Chondrocyte (in vitro differentiated cells): Measurements from ENCODE around the gene NLRC5. TPM values are rescaled to one million over a fixed set of nuclear protein-coding genes. Genes with fewer than 3 reads are reported as not detected.
"Not testable (repeated sequence)": the region's sequence is repeated elsewhere in the genome, so short reads cannot be mapped to it uniquely, and the experiment has no call there.

Experiments used
- DNase-seq: peaks from one replicate; pipeline ENCODE4 v3.0.0; 2021; ENCODE audit warnings: mixed read lengths, low spot score
- H3K27ac Mint-ChIP-seq: one replicate; pipeline ENCODE4 v1.8.0; 2021; ENCODE audit warnings: mild to moderate bottlenecking, moderate library complexity, mixed read lengths; ENCODE audit not compliant: unreplicated experiment
- H3K27me3 Mint-ChIP-seq: 2 replicates; pipeline ENCODE4 v1.8.0; 2021; ENCODE audit warnings: low read depth, mixed read lengths
- H3K36me3 Mint-ChIP-seq: 2 replicates; pipeline ENCODE4 v1.8.0; 2021; ENCODE audit warnings: low read depth, mixed read lengths
- H3K4me1 Mint-ChIP-seq: 2 replicates; pipeline ENCODE4 v1.8.0; 2021; ENCODE audit warnings: low read depth, mild to moderate bottlenecking, mixed read lengths
- H3K4me3 Mint-ChIP-seq: one replicate; pipeline ENCODE4 v1.8.0; 2021; ENCODE audit warnings: mild to moderate bottlenecking, moderate library complexity, mixed read lengths; ENCODE audit not compliant: unreplicated experiment
- H3K9me3 Mint-ChIP-seq: 2 replicates; pipeline ENCODE4 v1.8.0; 2021; ENCODE audit warnings: low read depth, mixed read lengths
- total RNA-seq: library from RNA; stranded (reverse); gene quantifications from 3 replicates; pipeline ENCODE4 v1.2.1, GENCODE V29; 2021
- TF ChIP-seq, protein P1 (sequence below): fragments of 200-600 bp; sonication (generic); IDR thresholded peaks from 2 replicates; pipeline ENCODE4 v1.5.0; 2021; ENCODE audit warnings: antibody characterized with exemption, mild to moderate bottlenecking, moderate library complexity

Gene NLRC5
- total RNA-seq, 1 donor from 2014 or later, result 6.3 TPM

DNA sequence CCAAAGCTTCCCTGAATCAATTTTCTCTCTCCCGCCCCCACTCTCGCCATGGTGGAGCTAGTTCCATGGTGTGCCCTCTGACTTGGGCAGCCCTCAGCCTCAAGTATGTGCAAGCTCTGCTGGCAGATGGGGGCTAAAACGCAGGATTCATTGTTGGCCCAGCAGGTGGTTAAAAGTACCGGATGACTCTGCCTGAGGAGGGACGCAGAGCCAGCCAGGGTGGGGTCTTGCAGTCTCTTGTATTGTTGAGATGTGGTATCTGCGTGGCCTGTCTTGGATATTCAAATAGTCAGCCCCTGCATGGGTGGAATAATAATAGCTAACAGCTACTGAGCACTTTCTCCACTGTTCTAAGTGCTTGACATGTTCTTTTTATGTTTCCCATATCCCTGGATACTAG lies 66.3 kb downstream of the NLRC5 start:
- Mint-ChIP-seq H3K4me1 (peaks cover 4% of the 10 kb centered on the region), H3K27ac (no peak overlapping the region), H3K4me3 (no peak overlapping the region), H3K36me3 (peaks cover 1% of the 10 kb centered on the region), H3K9me3 (no peaks in the 10 kb centered on the region), H3K27me3 (peaks cover 1% of the 10 kb centered on the region)
- DNase-seq, result no peak
- TF ChIP-seq, protein P1, sequence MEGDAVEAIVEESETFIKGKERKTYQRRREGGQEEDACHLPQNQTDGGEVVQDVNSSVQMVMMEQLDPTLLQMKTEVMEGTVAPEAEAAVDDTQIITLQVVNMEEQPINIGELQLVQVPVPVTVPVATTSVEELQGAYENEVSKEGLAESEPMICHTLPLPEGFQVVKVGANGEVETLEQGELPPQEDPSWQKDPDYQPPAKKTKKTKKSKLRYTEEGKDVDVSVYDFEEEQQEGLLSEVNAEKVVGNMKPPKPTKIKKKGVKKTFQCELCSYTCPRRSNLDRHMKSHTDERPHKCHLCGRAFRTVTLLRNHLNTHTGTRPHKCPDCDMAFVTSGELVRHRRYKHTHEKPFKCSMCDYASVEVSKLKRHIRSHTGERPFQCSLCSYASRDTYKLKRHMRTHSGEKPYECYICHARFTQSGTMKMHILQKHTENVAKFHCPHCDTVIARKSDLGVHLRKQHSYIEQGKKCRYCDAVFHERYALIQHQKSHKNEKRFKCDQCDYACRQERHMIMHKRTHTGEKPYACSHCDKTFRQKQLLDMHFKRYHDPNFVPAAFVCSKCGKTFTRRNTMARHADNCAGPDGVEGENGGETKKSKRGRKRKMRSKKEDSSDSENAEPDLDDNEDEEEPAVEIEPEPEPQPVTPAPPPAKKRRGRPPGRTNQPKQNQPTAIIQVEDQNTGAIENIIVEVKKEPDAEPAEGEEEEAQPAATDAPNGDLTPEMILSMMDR, result no peak

DNA sequence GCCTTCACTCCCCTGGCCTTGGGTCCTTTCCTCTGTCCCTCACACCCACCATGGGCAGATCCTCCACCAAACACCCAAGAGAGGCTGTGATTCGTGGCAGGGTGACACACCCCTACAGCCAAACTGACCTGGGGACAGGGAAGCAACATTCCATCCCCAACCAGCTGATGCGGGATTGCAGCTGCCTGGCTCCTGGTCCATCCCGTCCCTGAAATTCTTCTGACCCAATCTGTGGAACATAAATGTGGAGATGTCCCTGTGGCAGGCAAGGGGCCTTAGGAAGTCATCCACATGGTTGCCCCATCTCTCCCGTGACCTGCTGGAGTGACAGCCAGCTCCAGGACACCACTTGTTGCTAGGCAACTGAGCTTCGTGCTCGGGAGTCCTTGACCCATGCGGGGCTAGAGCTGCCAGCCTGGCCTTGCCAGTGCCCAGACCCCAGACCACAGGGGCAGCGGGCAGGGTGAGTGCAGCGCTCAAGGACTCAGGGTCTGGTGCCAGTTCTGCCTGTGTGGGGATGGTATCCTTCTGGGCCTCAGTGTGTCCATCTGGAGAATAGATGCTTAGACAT lies 69.0 kb downstream of the NLRC5 start:
- Mint-ChIP-seq H3K27ac (no peak overlapping the region), H3K9me3 (no peaks in the 10 kb centered on the region), H3K4me3 (no peak overlapping the region), H3K27me3 (no peaks in the 10 kb centered on the region), H3K4me1 (peaks cover 19% of the 10 kb centered on the region), H3K36me3 (peaks cover 1% of the 10 kb centered on the region)
- DNase-seq, result no peak
- TF ChIP-seq, protein P1, result no peak

DNA sequence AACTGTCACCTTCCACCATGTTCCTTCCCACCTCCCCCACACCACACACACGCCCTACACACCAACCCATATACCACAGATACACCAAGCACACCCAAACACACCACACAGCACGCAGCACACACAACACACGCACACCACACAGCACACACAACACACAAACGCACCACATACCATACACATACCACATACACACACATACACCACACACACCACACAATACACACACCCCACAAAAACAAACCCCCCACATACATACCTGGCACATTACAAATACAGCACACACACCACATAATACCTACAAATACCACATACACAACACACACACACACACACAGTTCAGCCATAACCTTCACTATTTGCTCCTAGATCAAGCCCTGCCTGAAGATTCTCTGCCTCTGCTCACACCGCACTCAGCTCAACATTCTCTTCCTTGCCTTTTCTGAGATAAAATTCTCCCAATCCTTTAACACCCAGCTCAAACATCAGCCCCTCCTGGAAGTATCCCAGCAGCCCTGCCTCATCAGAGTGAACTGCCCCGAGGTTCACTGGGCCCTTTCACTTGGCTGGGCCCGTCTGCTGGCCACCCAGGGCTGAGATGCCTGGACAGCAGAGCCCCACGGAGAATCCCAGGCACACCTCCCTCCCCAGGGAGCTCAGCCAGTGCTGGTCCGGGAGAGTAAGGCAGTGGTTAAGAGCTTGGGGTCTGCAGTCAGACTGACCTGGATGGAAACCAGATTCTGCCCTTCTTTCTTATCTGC lies 71.1 kb downstream of the NLRC5 start:
- H3K27ac Mint-ChIP-seq, result peak overlapping the region; percentile 13
- H3K4me3 Mint-ChIP-seq, result no peak overlapping the region
- H3K9me3 Mint-ChIP-seq, result no peaks in the 10 kb centered on the region
- DNase-seq, result no peak
- no peaks in the 10 kb centered on the region for H3K27me3 Mint-ChIP-seq
- TF ChIP-seq, protein P1, result no peak
- H3K36me3 Mint-ChIP-seq, result no peaks in the 10 kb centered on the region
- H3K4me1 Mint-ChIP-seq, result peaks cover 19% of the 10 kb centered on the region

DNA sequence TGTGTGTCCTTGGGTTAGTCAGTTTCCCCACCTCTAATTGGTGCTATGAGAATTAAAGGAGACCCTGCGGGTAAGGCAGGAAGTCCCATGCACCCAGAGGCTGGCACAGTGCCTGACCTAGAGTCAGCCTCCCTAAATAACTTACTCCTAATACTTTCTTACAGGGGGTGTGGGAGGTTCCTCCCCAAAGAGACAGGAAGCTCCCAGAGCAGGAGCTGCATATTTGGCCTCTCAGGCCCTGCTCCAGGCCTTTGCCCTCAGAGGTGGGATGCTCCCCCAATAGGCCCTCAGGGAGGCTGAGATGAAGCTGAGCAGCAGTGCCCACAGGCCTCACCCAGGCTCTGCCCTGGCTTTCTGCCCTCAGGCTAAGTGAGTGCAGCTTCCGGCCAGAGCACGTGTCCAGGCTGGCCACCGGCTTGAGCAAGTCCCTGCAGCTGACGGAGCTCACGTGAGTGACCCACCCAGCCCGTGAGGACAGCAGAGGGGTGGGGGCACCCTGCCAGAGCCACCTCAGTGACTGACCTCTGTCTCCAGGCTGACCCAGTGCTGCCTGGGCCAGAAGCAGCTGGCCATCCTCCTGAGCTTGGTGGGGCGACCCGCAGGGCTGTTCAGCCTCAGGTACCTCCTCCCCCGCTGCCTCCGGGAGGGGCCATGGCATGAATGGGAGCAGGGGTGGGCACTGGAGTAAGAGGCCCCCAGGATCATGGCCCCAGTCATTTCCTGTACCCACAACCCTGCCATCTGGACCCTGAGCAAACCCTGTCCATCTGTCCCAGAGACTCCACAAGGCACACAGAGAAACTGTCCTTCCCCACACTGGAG lies 71.9 kb downstream of the NLRC5 start:
- no peak for DNase-seq
- Mint-ChIP-seq H3K27me3 (no peaks in the 10 kb centered on the region), H3K36me3 (no peaks in the 10 kb centered on the region), H3K4me3 (no peak overlapping the region), H3K4me1 (peaks cover 19% of the 10 kb centered on the region), H3K9me3 (no peaks in the 10 kb centered on the region), H3K27ac (peak overlapping the region; percentile 83)
- TF ChIP-seq, protein P1, result no peak

DNA sequence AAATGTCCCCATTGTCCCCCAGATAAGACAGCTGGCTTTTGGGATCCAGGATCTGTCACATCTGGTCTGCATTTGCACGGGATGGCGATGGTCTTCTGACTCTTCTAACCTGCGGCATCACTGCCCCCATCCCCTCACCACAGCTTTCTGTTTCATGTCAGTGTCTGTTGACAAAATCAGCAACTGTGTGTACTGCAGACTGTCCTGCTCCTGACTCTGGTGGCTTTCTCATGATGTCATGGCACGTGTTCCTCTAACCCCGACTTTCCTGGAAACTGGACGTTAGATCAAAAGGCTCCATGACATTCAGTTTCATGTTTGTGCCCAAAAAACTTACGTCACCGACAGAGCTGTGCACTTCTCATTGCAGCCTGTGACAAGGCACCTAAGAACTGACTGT lies 73.0 kb downstream of the NLRC5 start:
- Mint-ChIP-seq H3K4me3 (no peak overlapping the region), H3K9me3 (no peaks in the 10 kb centered on the region), H3K27ac (no peak overlapping the region), H3K36me3 (no peaks in the 10 kb centered on the region), H3K27me3 (peaks cover 2% of the 10 kb centered on the region), H3K4me1 (peaks cover 19% of the 10 kb centered on the region)
- DNase-seq, result no peak
- TF ChIP-seq, protein P1, result no peak

GRCh38 chr16:57063189-57063588 lies 73.8 kb downstream of the NLRC5 start:
- peaks cover 19% of the 10 kb centered on the region for H3K4me1 Mint-ChIP-seq
- not testable (repeated sequence) for DNase-seq, H3K27ac Mint-ChIP-seq, H3K4me3 Mint-ChIP-seq, H3K27me3 Mint-ChIP-seq, H3K9me3 Mint-ChIP-seq, H3K36me3 Mint-ChIP-seq
